ENCODE data around the gene KCNIP1.
"Not testable (repeated sequence)": the region's sequence is repeated elsewhere in the genome, so short reads cannot be mapped to it uniquely, and the experiment has no call there.

KCNIP1 gene

GRCh38 chr5:170755679-170756456 is 252.0 kb downstream of the KCNIP1 start:
- H3K4me3 Mint-ChIP-seq: no peak overlapping the region
- H3K9me3 Mint-ChIP-seq: peaks cover 2 to 4% of the 10 kb centered on the region in 2 donors
- ATAC-seq (replicated peaks) (no peak), DNase-seq (no peak)
- H3K27ac Mint-ChIP-seq: no peak overlapping the region
- H3K4me1 Mint-ChIP-seq: no peaks in the 10 kb centered on the region
- no peaks in the 10 kb centered on the region for H3K36me3 Mint-ChIP-seq
- H3K27me3 Mint-ChIP-seq: peaks cover 6 to 10% of the 10 kb centered on the region in 2 donors

- no peak overlapping the region for H3K27ac Mint-ChIP-seq
- ATAC-seq (replicated peaks) (no peak), DNase-seq (no peak)
Observed at GRCh38 chr5:170756691-170757090, 252.9 kb downstream of the KCNIP1 start.

GRCh38 chr5:170757182-170757601 is 253.4 kb downstream of the KCNIP1 start:
- peaks cover 10 to 12% of the 10 kb centered on the region in 2 donors for H3K27me3 Mint-ChIP-seq
- no peak overlapping the region for H3K4me3 Mint-ChIP-seq
- ATAC-seq (replicated peaks) (peak; percentile 70 to 72), DNase-seq (no peak)
- H3K27ac Mint-ChIP-seq: no peak overlapping the region
- H3K9me3 Mint-ChIP-seq: peaks cover 2 to 4% of the 10 kb centered on the region in 2 donors
- H3K4me1 Mint-ChIP-seq: no peaks in the 10 kb centered on the region
- no peaks in the 10 kb centered on the region for H3K36me3 Mint-ChIP-seq

More at GRCh38 chr5:170756691-170757090, 252.9 kb downstream of the KCNIP1 start:
- H3K4me1 Mint-ChIP-seq: no peaks in the 10 kb centered on the region
- H3K27me3 Mint-ChIP-seq: peaks cover 5 to 12% of the 10 kb centered on the region in 2 donors
- no peaks in the 10 kb centered on the region for H3K36me3 Mint-ChIP-seq
- H3K4me3 Mint-ChIP-seq: no peak overlapping the region
- peaks cover 2 to 4% of the 10 kb centered on the region in 2 donors for H3K9me3 Mint-ChIP-seq

- Mint-ChIP-seq H3K4me3 (no peak overlapping the region), H3K27ac (no peak overlapping the region), H3K9me3 (peaks cover 2 to 4% of the 10 kb centered on the region in 2 donors), H3K27me3 (peaks cover 7 to 9% of the 10 kb centered on the region in 2 donors), H3K36me3 (no peaks in the 10 kb centered on the region), H3K4me1 (no peaks in the 10 kb centered on the region)
- no peak for ATAC-seq (replicated peaks)
- DNase-seq: no peak
Observed at GRCh38 chr5:170757669-170758068, 253.8 kb downstream of the KCNIP1 start.

- no peaks in the 10 kb centered on the region for H3K36me3 Mint-ChIP-seq
- H3K9me3 Mint-ChIP-seq: peaks cover 2 to 4% of the 10 kb centered on the region in 2 donors
- H3K4me3 Mint-ChIP-seq: no peak overlapping the region
- peaks cover 5 to 7% of the 10 kb centered on the region in 2 donors for H3K27me3 Mint-ChIP-seq
- H3K27ac Mint-ChIP-seq: no peak overlapping the region
- no peak for DNase-seq
- H3K4me1 Mint-ChIP-seq: no peaks in the 10 kb centered on the region
- no peak for ATAC-seq (replicated peaks)
Observed at GRCh38 chr5:170758481-170758880, 254.7 kb downstream of the KCNIP1 start.

- H3K27me3 Mint-ChIP-seq: peaks cover 5 to 7% of the 10 kb centered on the region in 2 donors
- DNase-seq (no peak), ATAC-seq (replicated peaks) (no peak)
- H3K4me3 Mint-ChIP-seq: no peak overlapping the region
- H3K36me3 Mint-ChIP-seq: no peaks in the 10 kb centered on the region
- H3K9me3 Mint-ChIP-seq: no peaks in the 10 kb centered on the region
- H3K4me1 Mint-ChIP-seq: no peaks in the 10 kb centered on the region
- no peak overlapping the region for H3K27ac Mint-ChIP-seq
Observed at GRCh38 chr5:170760113-170760512, 256.3 kb downstream of the KCNIP1 start.

GRCh38 chr5:170761048-170761707 is 257.4 kb downstream of the KCNIP1 start:
- DNase-seq: no peak
- H3K36me3 Mint-ChIP-seq: no peaks in the 10 kb centered on the region
- peaks cover 5 to 7% of the 10 kb centered on the region in 2 donors for H3K27me3 Mint-ChIP-seq
- H3K4me3 Mint-ChIP-seq: no peak overlapping the region
- no peak overlapping the region for H3K27ac Mint-ChIP-seq
- H3K4me1 Mint-ChIP-seq: no peaks in the 10 kb centered on the region
- no peak for ATAC-seq (replicated peaks)
- H3K9me3 Mint-ChIP-seq: no peaks in the 10 kb centered on the region

- Mint-ChIP-seq H3K27ac (no peak overlapping the region), H3K4me3 (no peak overlapping the region), H3K36me3 (no peaks in the 10 kb centered on the region), H3K27me3 (peaks cover 5 to 7% of the 10 kb centered on the region in 2 donors), H3K9me3 (no peaks in the 10 kb centered on the region), H3K4me1 (no peaks in the 10 kb centered on the region)
- ATAC-seq (replicated peaks): no peak
- no peak for DNase-seq
Observed at GRCh38 chr5:170761708-170762066, 257.9 kb downstream of the KCNIP1 start.

GRCh38 chr5:170762298-170762697 is 258.5 kb downstream of the KCNIP1 start:
- H3K9me3 Mint-ChIP-seq; H3K27me3 Mint-ChIP-seq; ATAC-seq (replicated peaks); H3K4me1 Mint-ChIP-seq; H3K27ac Mint-ChIP-seq; DNase-seq; H3K4me3 Mint-ChIP-seq; H3K36me3 Mint-ChIP-seq: not testable (repeated sequence)

GRCh38 chr5:170765868-170766267 is 262.0 kb downstream of the KCNIP1 start:
- not testable (repeated sequence) for DNase-seq; H3K27ac Mint-ChIP-seq; ATAC-seq (replicated peaks); H3K9me3 Mint-ChIP-seq; H3K36me3 Mint-ChIP-seq; H3K4me1 Mint-ChIP-seq; H3K4me3 Mint-ChIP-seq
- peaks cover 5 to 15% of the 10 kb centered on the region in 2 donors for H3K27me3 Mint-ChIP-seq

GRCh38 chr5:170769246-170769645 is 265.4 kb downstream of the KCNIP1 start:
- ATAC-seq (replicated peaks) (no peak), DNase-seq (no peak)
- Mint-ChIP-seq H3K27ac (no peak overlapping the region), H3K4me1 (no peaks in the 10 kb centered on the region), H3K9me3 (peaks cover 0 to 3% of the 10 kb centered on the region in 2 donors), H3K27me3 (peaks cover 13 to 25% of the 10 kb centered on the region in 2 donors), H3K36me3 (no peaks in the 10 kb centered on the region), H3K4me3 (no peak overlapping the region)

- H3K27me3 Mint-ChIP-seq: peaks cover 13 to 25% of the 10 kb centered on the region in 2 donors
- peaks cover 0 to 3% of the 10 kb centered on the region in 2 donors for H3K4me1 Mint-ChIP-seq
- peaks cover 0 to 5% of the 10 kb centered on the region in 2 donors for H3K9me3 Mint-ChIP-seq
- no peak for ATAC-seq (replicated peaks)
- H3K36me3 Mint-ChIP-seq: no peaks in the 10 kb centered on the region
- H3K27ac Mint-ChIP-seq: no peak overlapping the region
- DNase-seq: no peak
- H3K4me3 Mint-ChIP-seq: no peak overlapping the region
Observed at GRCh38 chr5:170769898-170770416, 266.1 kb downstream of the KCNIP1 start.

- H3K4me3 Mint-ChIP-seq: no peak overlapping the region
- peaks cover 0 to 5% of the 10 kb centered on the region in 2 donors for H3K9me3 Mint-ChIP-seq
- H3K36me3 Mint-ChIP-seq: no peaks in the 10 kb centered on the region
- no peak overlapping the region for H3K27ac Mint-ChIP-seq
- no peak for ATAC-seq (replicated peaks)
- peaks cover 13 to 25% of the 10 kb centered on the region in 2 donors for H3K27me3 Mint-ChIP-seq
- DNase-seq: no peak
- H3K4me1 Mint-ChIP-seq: peaks cover 0 to 6% of the 10 kb centered on the region in 2 donors
Observed at GRCh38 chr5:170771496-170771895, 267.7 kb downstream of the KCNIP1 start.

- H3K9me3 Mint-ChIP-seq: peaks cover 0 to 5% of the 10 kb centered on the region in 2 donors
- ATAC-seq (replicated peaks) (no peak), DNase-seq (no peak)
- no peak overlapping the region for H3K27ac Mint-ChIP-seq
- H3K4me1 Mint-ChIP-seq: peaks cover 6% of the 10 kb centered on the region in 2 donors
- H3K36me3 Mint-ChIP-seq: no peaks in the 10 kb centered on the region
- H3K4me3 Mint-ChIP-seq: no peak overlapping the region
- H3K27me3 Mint-ChIP-seq: peaks cover 13 to 25% of the 10 kb centered on the region in 2 donors
Observed at GRCh38 chr5:170773024-170773985, 269.5 kb downstream of the KCNIP1 start.

Measured in stimulated activated naive B cell treated with anti-CD40 and anti-IgM and Interleukin-4, amounts not matched to agents 10 μg/mL and 1 μg/mL and 100 μg/mL, for 72 hours (primary cell).